NCI-H446 (cell line): Measurements from ENCODE around the gene VPS37C.
"Not testable (repeated sequence)": the region's sequence is repeated elsewhere in the genome, so short reads cannot be mapped to it uniquely, and the experiment has no call there.

Source experiments
- DNase-seq, 2 experiments: peaks; one replicate each; lab custom pipeline; 2025; lab: John Stamatoyannopoulos, UW

Gene VPS37C

DNA sequence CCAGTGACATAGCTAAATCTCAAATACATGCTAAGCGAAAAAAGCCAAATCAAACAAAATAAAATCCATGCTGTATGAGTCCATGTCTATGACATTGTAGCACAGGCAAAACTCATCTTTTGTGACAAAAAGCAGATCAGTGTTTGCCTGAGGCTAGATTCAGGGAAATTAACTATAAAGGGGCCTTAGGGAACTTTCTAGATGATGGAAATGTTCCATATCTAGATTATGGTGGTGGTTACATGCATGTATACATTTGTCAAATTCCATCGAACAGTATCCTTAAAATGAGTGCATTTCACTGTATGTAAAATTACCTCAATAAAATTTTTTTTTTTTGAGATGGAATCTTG, 44.1 kb downstream of the VPS37C start:
- no peak for DNase-seq

DNA sequence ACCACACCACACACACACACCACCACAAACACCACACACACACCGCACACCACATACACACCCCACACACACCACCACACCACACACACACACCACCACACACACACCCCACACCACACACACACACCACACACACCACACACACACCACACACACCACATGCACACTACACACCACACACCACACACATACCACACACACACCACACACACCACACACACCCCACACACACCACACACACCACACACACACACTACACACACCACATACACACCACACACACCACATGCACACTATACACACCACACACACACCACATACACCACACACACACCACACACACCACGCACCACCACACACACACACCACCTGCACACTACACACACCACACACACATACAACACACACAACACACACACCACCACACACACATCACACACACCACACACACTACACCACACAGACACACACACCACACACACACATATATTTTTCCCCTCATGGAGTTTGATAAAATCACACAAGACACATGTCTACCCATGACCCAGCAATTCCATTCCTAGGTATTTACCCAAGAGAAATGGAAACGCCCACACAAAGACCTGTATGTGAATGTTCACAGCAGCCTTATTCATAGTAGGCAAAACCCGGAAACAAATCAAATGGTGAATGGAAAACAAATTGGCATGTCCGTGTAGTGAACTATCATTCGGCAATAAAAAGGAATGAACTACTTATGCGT, 44.6 kb downstream of the VPS37C start:
- DNase-seq: no peak

DNA sequence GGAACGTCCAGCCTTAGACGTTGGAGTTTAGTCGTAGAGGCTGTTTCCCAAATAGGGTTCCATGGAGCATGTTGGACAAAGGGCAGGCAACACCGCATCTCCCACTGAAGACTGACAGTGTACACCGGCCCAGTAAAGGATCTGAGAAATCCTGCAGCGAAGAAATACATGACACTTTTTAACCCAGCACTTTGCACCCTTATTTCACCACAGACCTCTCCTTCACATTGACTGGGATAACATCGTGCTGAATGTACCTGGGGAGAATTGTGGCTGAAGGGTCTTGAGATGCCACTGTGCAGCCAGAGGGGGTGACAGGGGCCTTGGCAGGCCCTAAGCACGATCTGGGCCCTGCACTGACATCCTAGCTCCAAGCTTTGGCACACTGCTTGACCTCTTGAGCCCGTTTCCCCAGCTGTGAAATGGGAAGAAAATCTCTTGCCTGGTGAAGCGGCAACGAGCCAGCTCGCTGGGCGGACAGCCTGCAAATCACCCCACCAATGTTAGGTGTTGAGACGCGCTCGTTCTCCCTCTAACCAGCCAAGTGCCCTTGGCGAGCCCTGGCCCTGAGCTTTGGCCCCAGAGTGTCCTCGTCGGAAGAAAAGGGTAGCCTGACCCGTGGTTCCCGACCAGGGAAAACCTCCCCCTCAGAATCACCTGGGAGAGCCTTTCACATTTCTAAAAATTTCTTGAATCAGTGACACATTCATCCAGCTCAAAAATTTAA, 45.6 kb downstream of the VPS37C start:
- no peak for DNase-seq

DNA sequence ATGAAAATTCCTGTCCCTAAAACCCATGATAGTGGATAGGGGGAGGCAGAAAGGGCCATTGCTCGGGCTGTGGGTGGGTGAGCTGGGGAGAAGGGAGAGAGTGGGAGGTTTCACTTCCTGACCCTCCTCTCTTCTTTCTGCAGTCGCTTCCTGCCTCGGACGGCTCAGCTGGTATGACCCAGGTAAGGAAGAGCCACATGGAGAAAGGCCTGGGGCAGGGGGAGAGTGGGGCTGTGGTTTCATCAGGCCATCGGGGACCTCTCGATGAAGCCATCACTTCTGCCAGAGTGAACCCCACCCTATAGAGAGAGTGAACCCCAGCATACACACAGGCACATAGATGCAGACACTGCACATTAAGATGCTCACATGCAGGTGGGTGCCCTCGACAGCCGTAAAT, 46.3 kb downstream of the VPS37C start:
- no peak for DNase-seq

DNA sequence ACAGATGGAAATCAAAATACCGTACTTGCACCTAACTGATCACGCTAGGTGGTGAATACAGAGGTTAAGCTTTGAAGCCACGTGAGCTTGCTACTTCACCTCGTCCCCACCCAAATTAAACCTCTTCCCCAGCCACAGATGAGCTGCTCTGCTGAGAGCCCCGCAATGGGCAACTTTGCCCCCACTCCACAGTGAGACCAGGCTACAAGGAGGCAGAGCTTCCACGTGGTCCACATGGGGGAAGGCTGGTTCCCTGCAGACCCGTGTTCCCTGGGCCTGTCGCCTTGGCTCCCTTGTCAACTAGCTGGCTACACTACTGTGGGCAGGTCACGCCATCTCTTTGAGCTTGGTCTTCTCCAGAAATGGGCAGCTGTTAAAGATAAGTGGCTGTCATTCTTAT, 48.0 kb downstream of the VPS37C start:
- DNase-seq: no peak

DNA sequence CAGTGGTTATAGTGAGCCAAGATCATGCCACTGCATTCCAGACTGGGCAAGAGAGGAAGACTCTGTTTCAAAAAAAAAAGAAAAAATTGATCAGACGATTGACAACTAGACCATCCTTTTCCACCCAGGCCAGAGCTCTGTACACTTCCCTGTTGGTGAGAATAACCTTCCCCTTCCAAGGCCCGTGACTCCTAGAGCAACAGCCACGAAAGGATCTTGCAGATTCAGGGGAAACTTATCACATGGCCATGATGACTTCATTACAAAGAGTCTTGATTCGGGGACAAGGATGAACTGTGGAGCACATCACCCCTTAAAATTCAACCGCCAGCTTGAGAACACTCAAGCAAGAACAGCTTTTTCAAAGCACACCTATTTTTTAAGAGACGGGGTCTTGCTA, 48.7 kb downstream of the VPS37C start:
- no peak for DNase-seq

DNA sequence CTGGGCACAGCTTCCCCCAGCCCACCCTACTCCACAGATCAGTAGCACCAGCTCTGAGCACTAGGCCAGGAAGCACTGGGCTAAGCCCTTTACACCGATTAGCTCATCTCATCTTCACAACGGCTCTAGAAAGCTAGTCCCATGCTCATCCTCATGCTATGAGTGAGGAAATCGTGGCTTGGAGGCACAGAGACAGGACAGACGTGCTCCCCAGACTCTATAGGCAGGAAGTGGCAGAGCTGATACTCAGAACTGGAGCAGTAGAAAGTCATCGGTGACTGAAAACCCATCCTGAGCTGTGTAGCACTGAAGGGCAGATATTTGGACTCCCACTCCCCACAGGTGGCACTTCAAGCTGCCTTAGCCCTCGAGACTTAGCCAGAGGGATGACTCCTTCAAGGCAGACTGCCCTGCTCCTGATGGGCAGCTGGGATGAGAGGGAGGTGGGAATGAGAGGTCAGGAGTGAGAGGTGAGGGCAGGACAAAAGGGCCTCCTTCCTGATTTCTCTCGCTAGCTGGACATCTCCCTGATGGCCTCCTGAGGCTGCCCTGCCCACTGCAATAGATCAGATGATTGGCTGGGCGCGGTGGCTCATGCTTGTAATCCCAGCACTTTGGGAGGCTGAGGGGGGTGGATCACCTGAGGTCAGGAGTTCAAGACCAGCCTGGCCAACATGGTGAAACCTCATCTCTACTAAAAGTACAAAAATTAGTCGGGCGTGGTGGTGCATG, 49.3 kb downstream of the VPS37C start:
- no peak for DNase-seq

DNA sequence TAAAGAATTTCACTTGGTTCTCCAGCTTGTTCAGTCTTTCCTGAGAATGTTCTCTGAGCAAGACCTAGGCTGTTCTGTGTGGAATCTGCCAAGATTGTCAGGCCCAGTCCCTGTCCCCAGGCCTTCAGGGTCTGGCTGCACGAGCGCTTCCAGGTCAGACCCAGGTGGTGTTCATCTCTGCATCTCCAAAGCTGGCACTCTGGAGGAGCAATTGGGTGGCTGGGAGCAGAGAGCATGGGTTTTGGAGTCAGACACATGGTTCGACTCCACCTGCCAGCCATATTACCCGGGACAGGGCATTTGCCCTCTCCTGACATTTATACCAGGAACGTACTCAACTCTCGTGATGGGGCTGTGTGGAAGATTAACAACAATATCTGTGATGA, 50.2 kb downstream of the VPS37C start:
- no peak for DNase-seq

DNA sequence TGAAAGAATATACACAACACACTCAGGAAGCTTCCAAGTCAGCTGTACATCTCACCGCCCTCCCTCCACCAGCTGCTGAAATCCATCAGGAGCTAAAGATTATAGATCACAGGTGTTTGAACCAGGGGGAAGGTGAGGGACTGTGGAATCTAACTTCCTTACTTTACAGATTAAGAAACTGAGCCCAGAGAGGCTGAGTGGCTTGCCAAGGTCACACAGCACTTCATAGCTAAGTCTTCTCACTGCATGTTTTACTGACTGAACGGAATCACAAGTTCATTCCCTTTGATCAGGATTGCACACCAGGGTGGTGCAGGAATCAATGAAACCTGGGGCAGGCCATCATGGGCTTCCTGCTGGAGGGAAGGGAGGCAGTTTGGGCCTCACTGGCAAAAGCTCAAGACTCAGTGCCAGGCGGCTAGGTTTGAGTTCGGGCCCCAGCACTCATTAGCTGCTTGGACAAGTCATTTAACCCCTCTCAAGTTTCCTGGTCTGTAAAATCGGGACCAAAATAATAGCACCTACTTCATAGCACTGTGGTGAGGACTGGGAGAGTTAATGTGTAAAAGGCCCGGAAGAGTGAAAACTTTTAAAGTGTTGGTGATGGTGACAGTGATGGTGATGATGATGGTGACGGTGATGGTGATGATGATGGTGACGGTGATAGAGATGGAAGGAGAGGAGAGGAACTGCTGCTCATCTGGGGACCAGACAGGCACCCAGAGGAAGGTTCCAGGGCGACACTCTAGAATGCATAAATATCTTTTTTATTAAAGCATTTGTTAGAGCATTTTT, 50.8 kb downstream of the VPS37C start:
- no peak for DNase-seq

DNA sequence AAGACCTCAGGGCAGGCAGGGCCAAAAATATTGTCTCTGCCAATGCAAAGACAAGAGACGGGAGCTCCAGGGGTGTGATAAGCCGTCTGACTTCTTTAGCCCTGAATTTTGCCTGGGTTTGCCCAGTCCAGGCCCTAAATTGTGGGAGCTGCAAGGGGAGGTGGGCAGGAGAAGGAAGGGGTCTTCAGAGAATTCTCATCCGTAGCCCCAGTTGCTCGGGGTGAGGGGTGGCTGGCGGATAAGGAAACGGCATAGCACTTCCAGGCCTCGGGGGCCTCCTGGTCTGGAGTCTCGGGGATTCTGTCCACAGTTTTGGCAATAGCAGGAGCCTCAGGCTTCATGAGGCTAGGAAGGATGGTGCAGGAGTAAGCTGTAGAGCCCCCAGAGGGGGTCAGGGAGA, 51.6 kb downstream of the VPS37C start:
- no peak for DNase-seq

DNA sequence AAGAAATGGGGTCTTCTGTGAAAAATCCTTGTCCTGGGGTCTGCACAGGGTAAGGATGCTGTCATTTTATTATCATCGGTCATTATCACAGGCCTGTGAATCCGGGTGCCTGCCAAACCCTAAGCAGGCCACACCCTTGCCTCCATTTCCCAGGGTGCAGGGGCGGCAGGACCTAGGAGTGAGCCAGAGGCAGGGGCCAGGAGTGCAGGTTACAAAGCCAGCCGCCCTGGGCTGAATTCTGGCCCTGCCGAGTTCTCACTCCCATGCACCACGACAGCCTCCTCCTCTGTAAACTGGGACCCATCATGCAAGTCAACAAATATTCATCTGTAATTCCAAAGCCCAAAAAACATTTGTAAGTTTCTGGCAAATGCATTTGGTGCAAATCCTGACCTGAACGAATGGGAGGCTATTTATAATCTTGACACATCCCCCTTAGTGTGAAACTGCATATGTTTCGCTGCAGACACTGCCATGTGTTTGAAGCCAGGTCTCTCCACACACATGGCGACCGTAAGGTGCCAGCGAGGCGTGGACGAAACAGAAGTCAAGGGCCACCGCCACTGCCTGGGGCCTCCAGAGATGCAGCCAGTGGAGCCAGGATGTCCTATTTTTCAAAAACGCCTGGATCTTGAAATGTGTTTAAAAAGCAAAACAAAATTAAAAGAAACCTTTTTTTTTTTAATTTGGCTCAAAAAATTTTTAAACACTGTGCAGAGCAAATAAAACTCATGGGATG, 52.2 kb downstream of the VPS37C start:
- no peak for DNase-seq

DNA sequence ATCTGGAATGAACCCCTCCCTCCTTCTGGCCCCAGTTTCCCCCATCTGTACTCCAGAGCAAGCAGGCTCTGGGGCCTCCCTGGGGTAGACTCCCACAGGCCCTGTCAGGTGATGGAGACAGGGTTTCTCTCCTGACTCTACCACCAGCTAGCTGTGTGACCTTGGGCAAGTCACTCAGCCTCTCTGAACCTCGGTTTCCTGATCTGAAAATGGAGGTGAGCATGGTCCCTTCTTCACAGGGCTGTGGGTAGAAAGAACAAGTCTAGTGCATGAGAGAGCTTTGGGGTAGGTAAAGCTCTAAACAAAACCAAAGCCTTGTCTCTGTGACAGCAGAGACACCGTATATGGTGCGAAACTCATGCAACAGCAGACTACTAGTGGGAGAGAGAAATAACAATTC, 53.3 kb downstream of the VPS37C start:
- DNase-seq: no peak

DNA sequence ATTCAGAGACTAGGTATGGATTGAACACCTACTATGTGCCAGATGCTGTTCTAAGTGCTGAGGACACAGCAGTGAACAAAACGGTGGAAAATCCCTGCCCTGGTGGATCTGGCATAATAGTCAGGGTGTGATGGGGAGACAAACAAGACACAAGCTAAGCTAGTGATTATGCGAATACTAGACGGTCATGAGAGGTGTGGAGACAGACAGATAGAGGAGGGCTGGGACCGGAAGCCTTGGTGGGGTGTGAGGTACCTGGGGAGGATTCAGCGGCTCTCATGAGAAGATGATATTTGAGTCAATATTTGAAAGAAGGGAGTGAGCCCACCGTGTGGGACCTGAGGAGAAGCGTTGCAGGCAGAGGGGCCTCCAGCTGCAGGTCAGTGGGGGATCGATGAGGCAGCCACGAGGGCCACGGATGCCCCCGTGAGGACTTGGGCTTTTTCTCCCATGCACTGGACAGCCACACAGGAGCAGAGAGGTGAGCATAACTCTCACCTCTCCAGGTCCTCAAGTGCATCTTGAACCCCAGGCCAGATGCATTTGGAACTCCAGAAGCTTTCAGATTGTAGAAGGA, 54.2 kb downstream of the VPS37C start:
- DNase-seq: no peak

DNA sequence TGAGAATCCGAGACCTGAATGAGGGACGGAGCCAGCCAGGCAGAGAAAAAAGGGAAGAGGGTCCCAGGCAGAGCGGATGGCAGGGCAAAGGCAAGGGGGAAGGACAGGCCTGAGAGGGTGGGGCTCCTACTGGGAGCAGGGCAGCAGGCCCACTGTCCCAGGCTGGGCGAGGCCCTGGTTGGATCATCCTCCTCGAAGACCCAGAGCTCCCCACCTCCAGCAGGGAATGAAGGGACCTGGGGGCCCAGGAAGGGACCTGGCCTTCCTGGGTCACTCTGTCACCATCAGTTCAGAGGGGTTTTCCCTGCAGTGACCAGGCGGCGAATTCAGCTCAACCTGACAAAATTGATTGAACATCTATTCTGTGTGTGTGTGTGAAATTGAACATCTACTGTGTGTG, 54.9 kb downstream of the VPS37C start:
- no peak for DNase-seq

DNA sequence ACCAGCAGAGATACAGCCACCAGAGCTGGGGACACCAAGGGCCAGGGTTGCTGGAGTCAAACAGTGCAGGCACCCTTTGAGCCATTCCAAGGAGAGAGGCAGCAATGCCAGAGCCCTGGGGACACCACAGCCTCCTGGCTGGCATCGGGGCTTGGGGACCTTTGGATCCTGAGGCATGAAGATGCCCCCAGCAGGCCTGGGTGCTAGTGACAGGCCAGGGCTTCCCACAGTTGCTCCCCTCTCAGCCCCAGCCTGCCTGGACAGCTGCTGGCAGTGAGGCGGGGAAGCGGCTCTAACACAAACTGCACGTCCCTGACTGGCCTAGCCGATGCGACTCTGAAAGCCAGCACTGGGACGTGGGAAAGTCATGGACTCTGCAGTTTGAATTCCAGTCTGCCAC, 56.3 kb downstream of the VPS37C start:
- DNase-seq: no peak

DNA sequence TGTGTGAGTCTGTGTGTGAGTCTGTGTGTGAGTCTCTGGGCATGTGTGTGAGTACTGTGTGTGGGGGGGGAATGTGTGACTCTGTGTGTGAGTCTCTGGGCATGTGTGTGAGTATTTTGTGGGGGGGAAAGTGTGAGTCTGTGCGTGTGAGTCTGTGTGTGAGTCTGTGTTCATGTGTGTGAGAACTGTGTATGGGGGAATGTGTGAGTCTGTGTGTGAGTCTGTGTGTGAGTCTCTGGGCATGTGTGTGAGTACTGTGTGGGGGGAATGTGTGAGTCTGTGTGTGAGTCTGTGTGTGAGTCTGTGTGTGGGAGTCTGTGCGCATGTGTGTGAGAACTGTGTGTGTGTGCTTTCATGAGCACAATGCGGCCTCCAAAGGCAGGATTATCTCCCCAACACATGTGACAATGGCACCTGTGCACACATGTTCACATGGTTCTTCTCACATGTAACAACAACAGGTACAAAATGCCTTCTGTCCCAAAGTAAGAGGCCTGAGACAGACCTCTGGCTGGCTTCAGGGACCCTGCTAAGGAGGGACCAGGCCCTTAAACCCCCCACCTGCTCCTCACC, 57.3 kb downstream of the VPS37C start:
- no peak for DNase-seq

DNA sequence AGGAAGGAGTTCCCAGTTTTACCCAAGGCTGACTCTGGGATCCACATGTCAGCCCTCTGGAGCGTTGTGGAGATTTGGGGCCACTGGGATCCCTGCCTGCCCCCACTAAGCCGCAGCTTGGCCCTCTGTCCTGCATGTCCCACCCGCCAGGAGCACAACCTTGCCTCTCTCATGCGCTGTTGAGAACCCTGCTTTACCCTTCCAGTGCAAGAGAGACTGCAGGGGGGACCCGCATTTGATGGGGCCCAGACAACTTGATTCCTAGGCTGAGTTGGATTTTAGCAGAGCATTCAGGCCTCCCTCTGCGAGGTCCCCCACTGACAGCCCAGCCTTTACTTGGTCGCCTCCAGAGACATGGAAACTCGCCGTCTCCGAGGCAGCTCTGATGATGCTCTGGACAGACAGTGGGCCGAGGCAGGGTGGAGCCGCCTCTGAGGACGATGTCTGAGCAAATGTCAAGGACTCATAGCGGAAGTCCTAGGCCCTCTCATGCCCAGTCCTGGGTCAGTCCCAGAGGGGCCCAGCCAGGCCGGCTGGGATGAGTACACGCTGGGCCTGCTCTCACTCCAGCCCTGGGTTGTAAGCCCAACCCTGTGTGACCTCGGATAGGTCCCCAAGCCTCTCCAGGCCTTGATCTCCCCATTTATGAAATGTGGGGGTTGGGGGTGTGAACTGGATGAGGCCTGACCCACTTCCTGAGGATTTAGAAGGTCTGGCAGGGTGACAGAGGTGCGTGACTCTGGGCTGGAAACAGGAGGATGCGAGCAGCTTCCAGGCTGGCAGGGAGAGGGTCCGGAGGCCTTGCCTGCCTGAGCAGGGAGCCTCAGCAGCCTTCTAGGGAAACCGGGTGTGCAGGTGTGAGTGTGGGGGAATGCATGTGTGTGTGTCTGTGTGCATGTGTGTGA, 58.3 kb downstream of the VPS37C start:
- no peak for DNase-seq

DNA sequence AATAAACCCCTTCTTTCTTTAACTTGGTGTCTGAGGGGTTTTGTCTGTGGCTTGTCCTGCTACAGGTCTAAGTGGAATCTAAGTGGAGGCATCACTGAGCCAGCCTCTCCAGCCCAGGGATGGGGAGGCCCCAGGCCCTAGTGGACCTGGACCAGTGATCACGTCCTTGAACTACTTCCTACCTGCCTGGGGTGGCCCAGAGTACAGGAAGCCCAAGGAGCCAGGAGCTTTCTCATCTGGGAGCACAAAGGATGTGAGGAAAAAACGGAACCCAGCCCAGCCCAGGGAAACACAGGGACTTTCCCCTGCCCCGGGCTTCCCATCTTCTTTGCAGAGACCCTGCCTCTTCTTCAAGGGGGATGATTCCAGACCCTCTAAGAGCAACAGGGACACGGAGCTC, 62.4 kb downstream of the VPS37C start:
- no peak for DNase-seq

DNA sequence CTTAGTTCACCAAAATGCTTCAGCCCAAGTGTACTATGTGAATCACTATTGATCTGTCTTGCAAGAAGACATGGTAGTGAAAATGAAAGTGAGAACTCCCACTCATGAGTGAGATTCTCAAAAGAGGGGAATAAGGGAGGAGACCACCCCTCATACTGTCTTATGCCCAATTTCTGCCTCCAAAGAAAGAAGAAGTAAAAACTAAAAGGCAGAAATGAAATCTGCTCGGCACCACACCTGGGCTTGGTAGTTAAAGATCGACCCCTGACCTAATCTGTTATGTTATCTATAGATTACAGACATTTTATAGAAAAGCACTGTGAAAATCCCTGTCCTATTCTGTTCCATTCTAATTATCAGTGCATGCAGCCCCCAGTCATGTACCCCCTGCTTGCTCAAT, 63.0 kb downstream of the VPS37C start:
- DNase-seq: not testable (repeated sequence)

DNA sequence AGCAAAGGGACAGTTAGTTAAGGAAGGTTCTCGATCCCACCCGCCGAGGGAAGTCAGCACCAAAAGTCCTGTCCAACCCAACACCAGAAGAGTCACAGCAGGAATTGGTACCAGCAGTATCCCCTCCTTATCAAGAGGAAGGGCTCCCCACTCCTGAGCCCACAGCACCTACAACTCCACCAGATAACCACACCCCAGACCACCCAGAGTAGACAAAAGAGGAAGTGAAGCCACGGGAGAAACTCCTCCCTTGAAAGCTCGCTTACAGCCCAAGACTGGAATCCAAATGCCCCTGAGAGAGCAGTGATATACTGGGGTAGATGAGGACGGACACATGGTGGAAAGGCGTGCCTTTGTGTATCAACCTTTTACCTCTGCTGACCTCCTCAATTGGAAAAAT, 66.2 kb downstream of the VPS37C start:
- no peak for DNase-seq
